Stimulated activated CD4-positive, alpha-beta T cell treated with anti-CD3 and anti-CD28 coated beads, Interleukin-2, amount 100 ng/mL, for 4 hours (primary cell): Measurements from ENCODE around the gene FGF3.

Source experiments
- DNase-seq: peaks from one replicate; pipeline ENCODE4 v3.0.0-alpha.2; 2020; ENCODE audit warnings: low read depth

Gene FGF3

GRCh38 chr11:69823641-69824265 lies 4.5 kb upstream of the FGF3 start:
- no peak for DNase-seq

- DNase-seq = no peak
Measured at GRCh38 chr11:69822676-69823494, 3.7 kb upstream of the FGF3 start.

GRCh38 chr11:69821511-69822040 lies 2.4 kb upstream of the FGF3 start:
- no peak for DNase-seq

GRCh38 chr11:69820441-69820840 lies 1.2 kb upstream of the FGF3 start:
- no peak for DNase-seq

- no peak for DNase-seq
Measured at GRCh38 chr11:69819541-69820070, 390 bp upstream of the FGF3 start.

GRCh38 chr11:69818231-69818602 lies 999 bp downstream of the FGF3 start:
- no peak for DNase-seq

GRCh38 chr11:69817265-69818230 lies 1.7 kb downstream of the FGF3 start:
- DNase-seq = no peak

- no peak for DNase-seq
Measured at GRCh38 chr11:69816671-69817070, 2.5 kb downstream of the FGF3 start.

GRCh38 chr11:69815973-69816372 lies 3.2 kb downstream of the FGF3 start:
- DNase-seq = no peak

GRCh38 chr11:69814902-69815301 lies 4.3 kb downstream of the FGF3 start:
- no peak for DNase-seq

- DNase-seq = no peak
Measured at GRCh38 chr11:69814411-69814810, 4.8 kb downstream of the FGF3 start.

- no peak for DNase-seq
Measured at GRCh38 chr11:69813839-69814238, 5.4 kb downstream of the FGF3 start.

- DNase-seq = no peak
Measured at GRCh38 chr11:69812946-69813345, 6.3 kb downstream of the FGF3 start.

GRCh38 chr11:69812256-69812655 lies 7.0 kb downstream of the FGF3 start:
- no peak for DNase-seq

- DNase-seq = no peak
Measured at GRCh38 chr11:69811431-69811830, 7.8 kb downstream of the FGF3 start.

GRCh38 chr11:69810289-69811118 lies 8.7 kb downstream of the FGF3 start:
- no peak for DNase-seq

- DNase-seq = no peak
Measured at GRCh38 chr11:69808667-69809086, 10.5 kb downstream of the FGF3 start.

GRCh38 chr11:69807106-69807815 lies 12.0 kb downstream of the FGF3 start:
- no peak for DNase-seq

GRCh38 chr11:69804769-69805508 lies 14.3 kb downstream of the FGF3 start:
- no peak for DNase-seq
